AG04450 (cell line): ENCODE results near the gene FRMD4B. TPM values are rescaled to one million over a fixed set of nuclear protein-coding genes. Genes with fewer than 3 reads are reported as not detected.
"Not testable (repeated sequence)": the region's sequence is repeated elsewhere in the genome, so short reads cannot be mapped to it uniquely, and the experiment has no call there.

Experiments
- CTCF ChIA-PET: fragments of 300-600, 350-600 bp; formaldehyde crosslinking; extraction: SDS; loops from one replicate; lab custom pipeline; 2022; ENCODE audit warnings: antibody characterized with exemption, inconsistent platforms; lab: Charles Lee
- POLR2A ChIA-PET: fragments of 350-600 bp; formaldehyde crosslinking; extraction: SDS; loops from one replicate; lab custom pipeline; 2021; ENCODE audit warnings: antibody characterized with exemption, inconsistent platforms; lab: Yijun Ruan, JAX
- DNase-seq: peaks from one replicate; pipeline ENCODE4 v3.0.0-alpha.2; 2011; ENCODE audit warnings: low read depth, low spot score
- H3K27ac ChIP-seq: one replicate; pipeline ENCODE4 v1.5.1; 2012; ENCODE audit warnings: low read depth, low read length, control low read depth
- H3K27me3 ChIP-seq: one replicate; pipeline ENCODE4 v1.6.0; 2012; ENCODE audit warnings: low read length; ENCODE audit not compliant: control insufficient read depth, insufficient read depth
- H3K4me3 ChIP-seq: 2 replicates; pipeline ENCODE4 v1.5.1; 2011; ENCODE audit warnings: mild to moderate bottlenecking, low read depth, low read length, control low read depth
- H3K9me3 ChIP-seq: 2 replicates; pipeline ENCODE4 v1.5.1; 2012; ENCODE audit warnings: low read length; ENCODE audit not compliant: control insufficient read depth, insufficient read depth
- polyA plus RNA-seq: library from polyadenylated mRNA; depleted of rRNA; stranded (reverse); fragments of >200 nt; gene quantifications from 2 replicates; pipeline ENCODE4 v1.2.3, GENCODE V29; 2011
- TF ChIP-seq, protein P1 (sequence below): IDR thresholded peaks from 2 replicates; pipeline ENCODE4 v1.5.1; 2011; ENCODE audit warnings: low read depth, low read length, control low read depth, inconsistent platforms

The FRMD4B gene
- polyA plus RNA-seq, 1 experiment: 0.09 TPM

DNA sequence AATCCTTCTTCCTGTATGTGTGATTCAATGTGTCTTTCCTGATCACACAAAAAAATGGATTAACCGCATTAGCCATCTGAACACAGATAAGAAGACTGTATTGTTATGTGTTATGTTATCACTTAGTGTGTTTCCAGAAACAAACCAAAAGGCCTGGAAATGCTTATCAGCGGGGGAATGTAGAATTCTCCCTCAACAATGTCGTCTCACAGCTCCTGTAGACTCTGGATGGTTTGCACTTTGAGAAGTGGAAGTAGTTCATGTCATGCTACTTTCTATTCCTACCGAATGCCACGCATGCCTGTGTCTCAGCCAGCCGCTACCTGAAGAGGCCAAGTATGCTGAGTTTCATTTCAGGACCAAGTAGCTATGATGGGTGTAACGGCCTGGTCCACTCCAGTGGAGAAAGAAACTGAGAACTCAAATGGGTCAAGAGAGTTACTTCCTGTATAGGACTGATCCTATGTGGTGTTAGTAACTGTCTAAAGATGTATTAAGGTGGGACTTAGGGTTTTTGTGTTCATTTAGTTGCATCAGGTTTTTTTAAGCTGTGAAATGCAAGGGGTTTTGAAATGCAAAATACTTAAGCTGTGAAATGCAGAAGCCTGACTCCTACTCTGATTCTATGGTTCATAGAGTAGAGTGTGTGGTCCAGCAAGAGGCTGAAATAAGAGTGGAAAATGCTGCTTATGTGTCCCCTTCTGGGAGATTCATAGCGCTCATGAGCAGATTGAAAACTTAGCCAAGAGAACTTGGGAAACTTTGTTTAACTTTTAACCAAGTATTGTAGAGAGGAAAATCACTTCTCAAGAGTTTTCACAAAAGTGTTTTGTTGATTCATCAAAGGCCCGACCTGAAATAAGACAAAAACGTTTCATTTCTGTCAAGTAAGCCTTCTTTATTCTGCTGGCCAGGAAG lies 145.0 kb downstream of the FRMD4B start:
- ChIA-PET CTCF (interaction anchor here (0.6 kb wide), 1 partner anchor 131 kb away, joined by 8 read pairs; no protein-coding TSS in a partner anchor), POLR2A (no interaction called here)
- H3K4me3 ChIP-seq: no peak overlapping the region
- H3K9me3 ChIP-seq: no peaks in the 10 kb centered on the region
- TF ChIP-seq, protein P1, sequence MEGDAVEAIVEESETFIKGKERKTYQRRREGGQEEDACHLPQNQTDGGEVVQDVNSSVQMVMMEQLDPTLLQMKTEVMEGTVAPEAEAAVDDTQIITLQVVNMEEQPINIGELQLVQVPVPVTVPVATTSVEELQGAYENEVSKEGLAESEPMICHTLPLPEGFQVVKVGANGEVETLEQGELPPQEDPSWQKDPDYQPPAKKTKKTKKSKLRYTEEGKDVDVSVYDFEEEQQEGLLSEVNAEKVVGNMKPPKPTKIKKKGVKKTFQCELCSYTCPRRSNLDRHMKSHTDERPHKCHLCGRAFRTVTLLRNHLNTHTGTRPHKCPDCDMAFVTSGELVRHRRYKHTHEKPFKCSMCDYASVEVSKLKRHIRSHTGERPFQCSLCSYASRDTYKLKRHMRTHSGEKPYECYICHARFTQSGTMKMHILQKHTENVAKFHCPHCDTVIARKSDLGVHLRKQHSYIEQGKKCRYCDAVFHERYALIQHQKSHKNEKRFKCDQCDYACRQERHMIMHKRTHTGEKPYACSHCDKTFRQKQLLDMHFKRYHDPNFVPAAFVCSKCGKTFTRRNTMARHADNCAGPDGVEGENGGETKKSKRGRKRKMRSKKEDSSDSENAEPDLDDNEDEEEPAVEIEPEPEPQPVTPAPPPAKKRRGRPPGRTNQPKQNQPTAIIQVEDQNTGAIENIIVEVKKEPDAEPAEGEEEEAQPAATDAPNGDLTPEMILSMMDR: no peak
- H3K27ac ChIP-seq: no peak overlapping the region
- DNase-seq: no peak
- peaks cover 16% of the 10 kb centered on the region for H3K27me3 ChIP-seq

DNA sequence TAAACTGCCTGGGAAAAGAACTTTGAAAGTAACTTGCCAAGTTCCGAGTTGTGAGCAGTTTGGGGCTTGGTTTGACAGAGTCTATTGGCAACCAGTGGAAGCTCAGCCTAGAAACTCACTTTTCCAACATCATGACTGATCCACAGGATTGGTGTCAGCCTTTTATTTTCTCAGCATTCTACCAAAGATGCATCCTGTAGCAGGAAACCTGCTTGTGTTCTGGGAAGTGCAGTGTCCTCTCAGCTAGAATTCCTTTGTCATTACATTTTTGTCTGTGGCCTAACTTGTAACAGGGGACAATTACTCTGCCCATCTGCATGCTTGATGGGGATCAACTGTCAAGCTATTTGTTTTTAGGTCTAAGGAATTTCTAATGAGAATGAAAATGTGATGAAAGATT lies 146.8 kb downstream of the FRMD4B start:
- ChIA-PET CTCF (no interaction called here), POLR2A (interaction anchor here (0.6 kb wide), 1 partner anchor 12 kb away, joined by 3 read pairs; no protein-coding TSS in a partner anchor)
- no peak for DNase-seq
- Histone ChIP-seq H3K27me3 (peaks cover 15% of the 10 kb centered on the region), H3K9me3 (no peaks in the 10 kb centered on the region), H3K4me3 (no peak overlapping the region), H3K27ac (no peak overlapping the region)
- TF ChIP-seq, protein P1: no peak

DNA sequence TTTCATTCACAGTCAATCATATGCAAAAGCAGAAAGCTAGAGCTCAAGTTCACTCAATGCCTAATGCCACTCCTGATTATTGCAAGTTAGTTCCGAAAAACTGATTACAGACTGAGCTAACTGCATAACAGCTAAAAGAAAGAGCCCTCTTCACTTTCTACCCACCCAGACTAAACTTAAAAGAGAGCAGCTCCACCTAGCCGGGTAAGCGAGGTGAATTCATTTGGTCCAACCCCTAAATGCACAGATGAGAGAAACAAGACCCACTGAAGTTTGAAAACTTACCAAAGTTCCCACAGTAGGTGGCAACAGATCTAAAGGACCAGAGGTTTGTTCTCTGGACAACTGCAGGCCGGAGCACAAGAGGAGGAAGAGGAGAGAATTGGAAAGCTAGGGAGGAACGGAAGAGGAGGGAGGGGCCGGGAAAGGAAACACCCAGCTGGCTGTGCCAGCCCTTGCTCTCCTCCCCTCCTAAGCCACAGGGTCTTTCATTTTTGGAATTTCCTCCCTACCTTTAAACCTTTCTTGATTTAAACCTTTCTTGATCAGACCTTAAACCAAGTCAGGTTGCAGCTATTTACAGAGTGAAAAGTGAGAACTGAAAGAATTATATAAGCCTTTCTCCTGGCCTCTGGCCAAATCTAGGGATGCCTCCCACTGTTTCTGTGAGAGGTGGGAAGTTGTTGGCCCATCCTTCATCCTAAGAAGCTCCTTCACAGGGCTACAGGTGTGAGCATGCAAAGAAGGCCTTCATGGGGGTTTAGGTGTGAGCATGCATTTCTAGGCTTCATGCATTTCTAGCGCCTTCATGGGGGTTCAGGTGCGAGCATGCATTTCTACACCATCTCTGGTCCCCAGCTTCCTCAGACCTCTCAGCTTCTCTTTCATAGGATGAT lies 148.8 kb downstream of the FRMD4B start:
- Histone ChIP-seq H3K9me3 (no peaks in the 10 kb centered on the region), H3K27ac (no peak overlapping the region), H3K4me3 (no peak overlapping the region), H3K27me3 (peaks cover 12% of the 10 kb centered on the region)
- POLR2A ChIA-PET: interaction anchor here (0.6 kb wide), 2 partner anchors 28 to 162 kb away, joined by 3 to 4 read pairs; no protein-coding TSS in a partner anchor
- no peak for DNase-seq
- CTCF ChIA-PET: interaction anchor here (0.6 kb wide), 1 partner anchor 432 kb away, joined by 3 read pairs; no protein-coding TSS in a partner anchor
- TF ChIP-seq, protein P1: no peak

DNA sequence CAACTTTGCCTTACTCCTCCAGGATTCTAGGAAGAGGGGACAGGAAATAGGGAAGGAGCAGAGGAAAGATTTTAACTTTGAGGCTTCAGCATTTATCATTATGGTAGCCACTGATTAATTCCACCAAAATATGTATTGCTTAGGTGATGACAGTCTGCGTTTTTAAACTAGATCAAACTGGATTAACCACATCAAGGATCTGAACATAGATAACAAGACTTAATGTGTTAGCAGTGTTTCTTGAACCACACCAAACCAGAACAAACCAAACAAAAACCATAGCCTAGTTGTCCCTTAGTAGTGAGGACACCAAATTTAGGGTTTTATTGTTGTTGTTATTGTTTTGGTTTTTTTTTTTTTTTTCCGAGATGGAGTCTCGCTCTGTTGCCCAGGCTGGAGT lies 150.0 kb downstream of the FRMD4B start:
- H3K4me3 ChIP-seq: no peak overlapping the region
- H3K27ac ChIP-seq: no peak overlapping the region
- peaks cover 4% of the 10 kb centered on the region for H3K27me3 ChIP-seq
- POLR2A ChIA-PET: no interaction called here
- TF ChIP-seq, protein P1: no peak
- CTCF ChIA-PET: no interaction called here
- no peaks in the 10 kb centered on the region for H3K9me3 ChIP-seq
- no peak for DNase-seq

DNA sequence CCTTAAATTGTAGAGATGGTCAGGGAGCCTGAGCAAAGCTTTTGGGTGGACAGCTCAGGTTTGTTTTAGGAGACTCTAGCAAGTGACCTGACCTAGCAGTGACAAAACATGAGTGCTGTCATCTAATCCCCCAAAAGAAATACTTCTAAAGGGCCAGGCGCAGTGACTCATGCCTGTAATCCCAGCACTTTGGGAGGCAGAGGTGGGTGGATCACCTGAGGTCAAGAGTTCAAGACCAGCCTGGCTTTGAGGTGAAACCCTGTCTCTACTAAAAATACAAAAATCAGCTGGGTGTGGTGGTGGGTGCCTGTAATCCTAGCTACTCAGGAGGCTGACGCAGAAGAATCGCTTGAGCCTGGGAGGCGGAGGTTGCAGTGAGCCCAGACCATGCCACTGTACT lies 150.7 kb downstream of the FRMD4B start:
- POLR2A ChIA-PET, H3K4me3 ChIP-seq, H3K27ac ChIP-seq, H3K27me3 ChIP-seq, DNase-seq, H3K9me3 ChIP-seq: not testable (repeated sequence)
- CTCF ChIA-PET: interaction anchor here (1.7 kb wide), 1 partner anchor 71 kb away, joined by 5 read pairs; no protein-coding TSS in a partner anchor
